GM12865 (cell line): ENCODE data around the gene RHOH.

Experiments used
- DNase-seq: peaks from one replicate; pipeline ENCODE4 v3.0.0; 2010; ENCODE audit warnings: low read depth
- H3K4me3 ChIP-seq: 2 replicates; pipeline ENCODE4 v1.5.1; 2011; ENCODE audit warnings: mild to moderate bottlenecking, low read depth, low read length, control low read depth
- TF ChIP-seq, protein P1 (sequence below): IDR thresholded peaks from 2 replicates; pipeline ENCODE4 v1.5.1; 2011; ENCODE audit warnings: low read length, control low read depth, low read depth, inconsistent platforms; ENCODE audit not compliant: insufficient read depth; ENCODE audit errors: missing control alignments

RHOH gene

DNA sequence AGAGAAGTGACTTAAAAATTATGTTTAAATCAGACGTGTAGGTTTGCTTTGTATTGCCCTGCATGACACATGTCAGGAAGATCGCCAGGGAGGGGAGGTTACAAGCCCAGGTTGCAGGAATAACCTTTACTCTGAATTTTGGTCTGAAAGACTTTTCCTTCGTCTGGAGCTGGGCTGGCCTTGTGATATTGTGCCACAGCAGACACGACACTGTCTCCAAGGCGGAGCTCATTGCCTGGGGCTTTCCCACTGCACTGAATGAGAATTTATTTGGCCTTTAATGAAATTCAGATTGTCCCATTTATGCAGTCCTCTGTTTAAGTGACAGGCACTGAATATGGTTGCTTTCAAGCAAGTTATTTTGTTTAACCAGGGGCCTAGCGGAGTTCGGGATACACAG, 45.1 kb downstream of the RHOH start:
- DNase-seq: no peak
- TF ChIP-seq, protein P1, sequence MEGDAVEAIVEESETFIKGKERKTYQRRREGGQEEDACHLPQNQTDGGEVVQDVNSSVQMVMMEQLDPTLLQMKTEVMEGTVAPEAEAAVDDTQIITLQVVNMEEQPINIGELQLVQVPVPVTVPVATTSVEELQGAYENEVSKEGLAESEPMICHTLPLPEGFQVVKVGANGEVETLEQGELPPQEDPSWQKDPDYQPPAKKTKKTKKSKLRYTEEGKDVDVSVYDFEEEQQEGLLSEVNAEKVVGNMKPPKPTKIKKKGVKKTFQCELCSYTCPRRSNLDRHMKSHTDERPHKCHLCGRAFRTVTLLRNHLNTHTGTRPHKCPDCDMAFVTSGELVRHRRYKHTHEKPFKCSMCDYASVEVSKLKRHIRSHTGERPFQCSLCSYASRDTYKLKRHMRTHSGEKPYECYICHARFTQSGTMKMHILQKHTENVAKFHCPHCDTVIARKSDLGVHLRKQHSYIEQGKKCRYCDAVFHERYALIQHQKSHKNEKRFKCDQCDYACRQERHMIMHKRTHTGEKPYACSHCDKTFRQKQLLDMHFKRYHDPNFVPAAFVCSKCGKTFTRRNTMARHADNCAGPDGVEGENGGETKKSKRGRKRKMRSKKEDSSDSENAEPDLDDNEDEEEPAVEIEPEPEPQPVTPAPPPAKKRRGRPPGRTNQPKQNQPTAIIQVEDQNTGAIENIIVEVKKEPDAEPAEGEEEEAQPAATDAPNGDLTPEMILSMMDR: no peak
- no peak overlapping the region for H3K4me3 ChIP-seq

DNA sequence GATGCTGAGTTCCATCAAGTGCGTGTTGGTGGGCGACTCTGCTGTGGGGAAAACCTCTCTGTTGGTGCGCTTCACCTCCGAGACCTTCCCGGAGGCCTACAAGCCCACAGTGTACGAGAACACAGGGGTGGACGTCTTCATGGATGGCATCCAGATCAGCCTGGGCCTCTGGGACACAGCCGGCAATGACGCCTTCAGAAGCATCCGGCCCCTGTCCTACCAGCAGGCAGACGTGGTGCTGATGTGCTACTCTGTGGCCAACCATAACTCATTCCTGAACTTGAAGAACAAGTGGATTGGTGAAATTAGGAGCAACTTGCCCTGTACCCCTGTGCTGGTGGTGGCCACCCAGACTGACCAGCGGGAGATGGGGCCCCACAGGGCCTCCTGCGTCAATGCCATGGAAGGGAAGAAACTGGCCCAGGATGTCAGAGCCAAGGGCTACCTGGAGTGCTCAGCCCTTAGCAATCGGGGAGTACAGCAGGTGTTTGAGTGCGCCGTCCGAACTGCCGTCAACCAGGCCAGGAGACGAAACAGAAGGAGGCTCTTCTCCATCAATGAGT, 46.6 kb downstream of the RHOH start:
- no peak overlapping the region for H3K4me3 ChIP-seq
- TF ChIP-seq, protein P1: no peak
- no peak for DNase-seq

DNA sequence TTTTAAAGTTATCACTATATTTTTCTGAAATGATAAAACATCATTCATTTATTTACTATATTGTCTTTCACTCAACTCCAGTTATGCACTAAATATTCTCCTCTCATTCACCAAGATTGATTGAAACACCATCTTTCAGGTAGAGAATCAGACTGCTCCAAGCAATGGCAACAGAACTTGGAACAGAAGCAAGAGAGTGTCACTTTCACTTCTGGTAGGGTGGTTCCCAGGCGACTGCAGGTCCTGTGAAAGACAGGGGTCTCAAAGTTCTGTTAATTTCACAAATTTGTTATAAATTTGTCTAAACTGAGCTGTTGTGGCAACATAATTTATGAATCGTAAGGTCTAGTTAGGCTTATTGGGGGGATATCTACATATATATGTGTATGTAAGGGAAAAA, 47.8 kb downstream of the RHOH start:
- TF ChIP-seq, protein P1: no peak
- H3K4me3 ChIP-seq: no peak overlapping the region
- no peak for DNase-seq

DNA sequence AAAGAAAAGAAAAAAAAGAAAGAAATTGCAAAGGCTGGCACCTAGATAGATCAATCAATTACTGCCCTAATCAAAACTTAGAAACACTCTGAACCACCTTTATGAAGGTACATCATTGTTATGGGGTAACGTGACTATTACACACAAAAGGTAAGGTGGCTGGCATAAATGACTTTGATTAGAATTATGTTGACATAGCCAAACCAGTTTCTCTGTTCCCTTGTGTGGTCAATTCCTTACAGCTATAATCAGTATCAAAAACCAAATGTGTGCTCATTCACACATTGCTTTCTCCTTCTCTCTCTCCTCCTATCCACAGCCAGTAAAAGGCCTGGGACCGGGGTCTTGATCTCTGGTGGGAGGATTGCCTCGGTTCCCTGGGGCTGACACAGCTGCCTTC, 48.7 kb downstream of the RHOH start:
- no peak for DNase-seq
- TF ChIP-seq, protein P1: no peak
- no peak overlapping the region for H3K4me3 ChIP-seq

DNA sequence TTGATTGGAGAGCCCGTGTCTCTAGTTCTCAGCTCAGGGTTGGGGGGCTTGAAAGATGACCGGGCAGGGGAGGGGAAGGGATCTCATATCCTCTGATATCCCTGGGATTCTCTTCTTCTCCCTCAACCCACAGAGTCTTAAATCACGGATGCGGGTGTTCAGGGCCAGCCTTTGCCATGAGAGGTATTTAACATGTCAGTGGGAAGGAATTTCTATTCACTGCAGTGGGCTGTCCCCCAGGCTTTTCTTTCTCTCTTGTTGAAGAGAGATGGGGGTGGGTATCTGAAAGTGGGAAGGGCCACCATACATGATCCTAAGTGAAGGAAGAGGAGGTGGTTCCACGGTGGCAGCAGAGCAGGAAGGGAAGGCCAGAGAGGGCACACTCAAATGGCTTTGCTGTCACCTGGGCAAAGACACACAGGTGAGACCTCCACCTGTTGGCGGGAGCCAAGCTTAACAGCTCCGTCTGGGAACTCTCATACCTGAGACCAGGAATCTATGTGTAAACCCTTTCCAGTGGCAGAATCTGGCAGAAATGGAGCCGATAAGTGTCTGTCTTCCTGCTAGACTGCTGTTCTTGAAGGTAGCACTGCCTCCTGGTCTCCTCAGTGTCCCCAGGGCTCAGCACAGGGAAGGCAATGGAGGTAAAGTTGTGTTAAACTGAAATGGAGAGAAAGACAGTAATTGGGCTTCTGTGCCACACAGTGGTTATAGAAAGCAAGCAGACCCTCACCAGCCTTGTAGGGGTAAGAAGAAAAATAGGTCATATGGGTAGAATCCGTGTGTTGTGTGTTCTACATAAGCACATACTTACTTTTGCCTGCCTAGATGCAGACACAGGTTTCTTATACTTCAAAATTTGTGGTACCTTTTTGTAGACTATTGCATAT, 49.4 kb downstream of the RHOH start:
- TF ChIP-seq, protein P1: no peak
- H3K4me3 ChIP-seq: no peak overlapping the region
- DNase-seq: no peak

DNA sequence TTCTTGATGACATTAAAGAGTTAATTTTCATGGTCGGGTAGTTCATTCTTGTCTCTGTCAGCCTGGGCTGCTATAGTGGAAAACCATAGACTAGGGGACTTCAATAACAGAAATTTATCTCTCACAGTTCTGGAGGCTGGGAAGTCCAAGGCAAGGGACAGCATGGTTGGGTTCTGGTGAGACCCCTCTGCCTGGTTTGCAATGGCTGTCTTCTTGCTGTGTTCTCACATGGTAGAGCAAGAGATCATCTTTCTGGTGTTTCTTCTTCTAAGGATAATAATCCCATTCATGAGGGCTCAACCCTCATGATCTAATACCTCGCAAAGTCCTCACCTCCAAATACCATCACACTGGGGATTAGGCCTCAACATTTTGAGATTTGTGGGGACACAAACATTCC, 50.1 kb downstream of the RHOH start:
- TF ChIP-seq, protein P1: no peak
- no peak overlapping the region for H3K4me3 ChIP-seq
- no peak for DNase-seq
